ENCODE data around the gene CTXND2.
"Not testable (repeated sequence)": the region's sequence is repeated elsewhere in the genome, so short reads cannot be mapped to it uniquely, and the experiment has no call there.

The CTXND2 gene

GRCh38 chr1:150875197-150876118 lies 11.5 kb upstream of the CTXND2 start:
- peak overlapping the region; percentile 88 for H3K4me3 ChIP-seq (ENCODE audit: low read length)
- TF ChIP-seq ZNF274 (IDR thresholded peaks at IDR 0.05; ENCODE audit: low read depth, low read length), result no peak

- H3K4me3 ChIP-seq (ENCODE audit: low read length), result peak overlapping the region; percentile 88
- no peak for TF ChIP-seq ZNF274 (IDR thresholded peaks at IDR 0.05; ENCODE audit: low read depth, low read length)
Measured at GRCh38 chr1:150876119-150876454, 10.8 kb upstream of the CTXND2 start.

DNA sequence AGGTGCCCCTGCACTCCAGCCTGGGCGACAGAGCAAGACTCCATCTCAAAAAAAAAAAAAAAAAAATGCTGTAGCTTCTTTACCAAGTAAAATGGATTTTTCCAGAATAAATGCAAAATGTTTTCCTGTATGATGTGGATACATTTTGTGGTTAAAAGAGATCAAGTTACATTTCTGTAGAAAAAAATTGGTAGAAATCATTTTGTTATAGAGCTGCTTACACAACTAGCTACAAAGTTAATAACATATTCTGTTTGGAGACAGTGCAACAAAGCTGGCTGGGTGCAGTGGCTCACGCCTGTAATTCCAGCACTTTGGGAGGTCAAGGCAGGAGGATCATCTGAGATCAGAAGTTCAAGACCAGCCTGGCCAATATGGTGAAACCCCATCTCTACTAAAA lies 8.0 kb upstream of the CTXND2 start:
- H3K4me3 ChIP-seq (ENCODE audit: low read length), result not testable (repeated sequence)

DNA sequence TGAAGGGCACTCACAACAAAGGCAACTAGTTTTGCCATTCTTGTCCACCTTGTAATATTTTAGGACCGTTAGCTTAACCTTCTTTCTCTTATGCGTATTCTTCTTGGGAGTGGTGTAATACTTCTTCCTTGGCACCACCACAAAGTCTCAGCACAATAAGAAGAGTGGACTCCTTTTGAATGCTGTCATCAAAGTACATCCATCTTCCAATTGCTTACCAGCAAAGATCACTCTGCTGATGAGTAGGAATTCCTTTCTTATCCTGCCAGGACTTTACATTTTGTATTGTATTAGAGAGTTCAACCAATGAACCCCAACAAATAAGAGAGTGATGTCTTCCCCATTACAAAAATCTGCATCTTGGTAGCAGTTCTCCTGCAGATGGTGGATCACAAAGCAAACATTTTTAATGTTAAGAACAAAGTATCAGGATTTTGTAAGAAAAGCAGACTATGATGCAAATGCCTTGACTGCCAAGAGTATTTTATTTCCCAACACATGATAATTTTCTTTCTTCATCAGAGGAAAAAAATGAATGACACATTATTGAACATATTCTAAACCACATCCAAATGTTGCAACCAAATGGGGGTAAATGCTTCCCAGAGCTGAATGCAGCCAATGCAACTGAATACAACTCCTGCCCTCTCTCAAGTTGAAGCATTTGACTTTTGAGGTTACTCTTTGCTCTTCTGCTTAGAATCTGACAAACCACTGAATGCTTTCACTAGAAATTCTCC lies 5.4 kb upstream of the CTXND2 start:
- no peak overlapping the region for H3K4me3 ChIP-seq (ENCODE audit: low read length)

GRCh38 chr1:150883121-150883520 lies 3.8 kb upstream of the CTXND2 start:
- H3K4me3 ChIP-seq (ENCODE audit: low read length), result not testable (repeated sequence)

More for the DNA sequence above, 5.4 kb upstream of the CTXND2 start:
- no peak for TF ChIP-seq ZNF274 (IDR thresholded peaks at IDR 0.05; ENCODE audit: low read depth, low read length)

DNA sequence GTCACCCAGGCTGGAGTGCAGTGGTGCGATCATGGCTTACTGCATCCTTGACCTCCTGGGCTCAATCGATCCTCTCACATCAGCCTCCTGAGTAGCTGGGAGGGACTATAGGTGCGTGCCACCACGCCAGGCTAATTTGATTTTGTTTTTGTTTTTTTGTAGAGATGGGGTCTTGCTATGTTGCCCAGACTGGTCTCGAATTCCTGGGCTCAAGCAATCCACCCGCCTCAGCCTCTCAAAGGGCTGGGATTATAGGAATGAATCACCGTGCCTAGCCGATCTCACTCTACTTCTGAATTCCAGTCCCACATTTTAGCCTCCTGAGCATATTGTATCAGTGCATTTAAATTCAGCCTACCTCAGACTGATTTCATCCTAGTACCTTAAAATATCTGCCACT lies 1.8 kb downstream of the CTXND2 start:
- TF ChIP-seq ZNF274 (IDR thresholded peaks at IDR 0.05; ENCODE audit: low read depth, low read length), result no peak
- H3K4me3 ChIP-seq (ENCODE audit: low read length), result no peak overlapping the region

DNA sequence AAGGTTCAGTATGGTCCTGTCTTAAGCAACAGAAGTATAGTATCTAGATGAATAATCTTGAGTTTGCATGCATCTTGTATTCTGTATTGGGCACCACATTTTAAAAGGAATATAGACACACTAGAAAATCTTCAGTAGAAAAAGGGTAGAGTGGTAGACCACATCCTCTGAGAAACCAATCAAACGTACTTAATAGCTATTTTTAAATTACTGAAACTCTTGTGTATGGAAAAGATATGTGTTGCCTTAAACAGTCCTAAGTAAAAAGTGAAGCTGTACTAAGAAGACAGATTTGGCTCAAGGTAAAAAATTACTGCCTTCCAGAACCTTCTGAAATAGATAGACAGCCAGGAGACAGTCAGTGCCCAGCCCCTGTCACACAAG lies 3.1 kb downstream of the CTXND2 start:
- H3K4me3 ChIP-seq (ENCODE audit: low read length), result peak overlapping the region; percentile 12; the same call in 1 of the 2 replicates
- TF ChIP-seq ZNF274 (IDR thresholded peaks at IDR 0.05; ENCODE audit: low read depth, low read length), result no peak

- no peak for TF ChIP-seq ZNF274 (IDR thresholded peaks at IDR 0.05; ENCODE audit: low read depth, low read length)
- no peak overlapping the region for H3K4me3 ChIP-seq (ENCODE audit: low read length)
Measured at GRCh38 chr1:150893336-150893913, 6.5 kb downstream of the CTXND2 start.

DNA sequence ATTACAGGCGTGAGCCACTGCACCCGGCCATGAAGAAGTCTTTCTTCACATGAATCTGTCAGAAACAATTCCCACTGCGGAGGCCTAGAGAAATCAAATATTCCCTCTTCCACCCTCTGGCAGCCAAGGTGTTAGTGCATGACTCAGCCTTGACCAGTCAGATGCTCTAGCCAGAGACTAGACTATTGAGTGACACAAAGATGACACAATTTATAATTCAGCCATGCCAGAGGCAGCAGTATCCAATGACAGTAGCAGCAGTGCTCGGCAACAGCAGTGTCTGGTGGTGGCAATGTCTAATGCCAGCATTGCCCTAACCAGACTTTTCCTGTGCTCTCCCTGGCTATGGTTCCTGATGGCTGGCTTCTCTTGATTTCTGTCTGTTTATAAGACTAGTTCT lies 8.7 kb downstream of the CTXND2 start:
- TF ChIP-seq ZNF274 (IDR thresholded peaks at IDR 0.05; ENCODE audit: low read depth, low read length), result no peak
- H3K4me3 ChIP-seq (ENCODE audit: low read length), result no peak overlapping the region

DNA sequence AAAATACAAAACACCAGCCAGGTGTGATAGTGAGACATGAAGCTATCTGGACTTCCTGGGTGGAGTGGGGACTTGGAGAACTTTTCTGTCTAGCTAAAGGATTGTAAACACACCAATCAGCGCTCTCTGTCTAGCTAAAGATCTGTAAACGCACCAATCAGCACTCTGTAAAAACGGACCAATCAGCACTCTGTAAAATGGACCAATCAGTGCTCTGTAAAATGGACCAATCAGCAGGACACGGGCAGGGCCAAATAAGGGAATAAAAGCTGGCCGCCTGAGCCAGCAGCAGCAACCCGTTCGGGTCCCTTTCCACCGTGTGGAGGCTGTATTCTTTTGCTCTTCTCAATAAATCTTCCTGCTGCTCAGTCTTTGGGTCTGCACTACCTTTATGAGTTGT lies 12.9 kb downstream of the CTXND2 start:
- not testable (repeated sequence) for H3K4me3 ChIP-seq (ENCODE audit: low read length)

- H3K4me3 ChIP-seq (ENCODE audit: low read length), result no peak overlapping the region
- no peak for TF ChIP-seq ZNF274 (IDR thresholded peaks at IDR 0.05; ENCODE audit: low read depth, low read length)
Measured at GRCh38 chr1:150902346-150902745, 15.4 kb downstream of the CTXND2 start.

- no peak for TF ChIP-seq ZNF274 (IDR thresholded peaks at IDR 0.05; ENCODE audit: low read depth, low read length)
- H3K4me3 ChIP-seq (ENCODE audit: low read length), result no peak overlapping the region
Measured at GRCh38 chr1:150902751-150903150, 15.8 kb downstream of the CTXND2 start.

DNA sequence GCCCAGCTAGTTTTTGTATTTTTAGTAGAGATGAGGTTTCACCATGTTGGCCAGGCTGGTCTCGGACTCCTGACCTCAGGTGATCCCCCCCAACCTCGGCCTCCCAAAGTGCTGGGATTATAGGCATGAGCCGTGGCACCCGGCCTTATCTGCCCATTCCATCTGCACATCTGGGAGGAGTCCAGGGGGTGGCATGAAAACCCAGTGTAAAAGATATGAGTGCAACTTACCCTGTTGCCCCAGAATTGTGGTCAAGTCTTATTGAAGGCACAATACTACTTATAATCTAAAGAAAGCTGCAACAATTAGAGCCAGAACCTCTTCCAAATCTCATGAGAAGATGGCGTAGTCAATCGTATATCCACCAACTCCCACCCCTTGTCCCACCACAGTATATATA lies 18.4 kb downstream of the CTXND2 start:
- H3K4me3 ChIP-seq (ENCODE audit: low read length), result no peak overlapping the region
- TF ChIP-seq ZNF274 (IDR thresholded peaks at IDR 0.05; ENCODE audit: low read depth, low read length), result no peak

- TF ChIP-seq ZNF274 (IDR thresholded peaks at IDR 0.05; ENCODE audit: low read depth, low read length), result no peak
- H3K4me3 ChIP-seq (ENCODE audit: low read length), result no peak overlapping the region
Measured at GRCh38 chr1:150906329-150906728, 19.4 kb downstream of the CTXND2 start.

GRCh38 chr1:150906813-150907212 lies 19.9 kb downstream of the CTXND2 start:
- TF ChIP-seq ZNF274 (IDR thresholded peaks at IDR 0.05; ENCODE audit: low read depth, low read length), result no peak
- no peak overlapping the region for H3K4me3 ChIP-seq (ENCODE audit: low read length)
